ENCODE results near the gene SRRM3.
"Not testable (repeated sequence)": the region's sequence is repeated elsewhere in the genome, so short reads cannot be mapped to it uniquely, and the experiment has no call there.

The SRRM3 gene

DNA sequence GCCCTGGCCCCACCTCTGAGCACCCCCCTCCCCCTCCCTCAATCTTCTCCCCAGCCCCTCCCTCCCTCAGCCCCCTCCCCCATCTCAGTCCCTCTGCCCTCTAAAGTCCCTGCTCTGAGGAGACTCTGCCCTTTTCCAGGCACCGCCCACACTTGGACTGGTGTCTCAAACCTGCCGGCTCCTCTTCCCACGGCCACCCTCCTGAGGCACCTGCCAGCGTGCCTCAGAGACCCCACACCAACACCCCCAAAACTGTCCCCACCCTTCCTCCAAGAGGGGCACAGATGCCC lies 66.1 kb downstream of the SRRM3 start:
- DNase-seq: no peak

DNA sequence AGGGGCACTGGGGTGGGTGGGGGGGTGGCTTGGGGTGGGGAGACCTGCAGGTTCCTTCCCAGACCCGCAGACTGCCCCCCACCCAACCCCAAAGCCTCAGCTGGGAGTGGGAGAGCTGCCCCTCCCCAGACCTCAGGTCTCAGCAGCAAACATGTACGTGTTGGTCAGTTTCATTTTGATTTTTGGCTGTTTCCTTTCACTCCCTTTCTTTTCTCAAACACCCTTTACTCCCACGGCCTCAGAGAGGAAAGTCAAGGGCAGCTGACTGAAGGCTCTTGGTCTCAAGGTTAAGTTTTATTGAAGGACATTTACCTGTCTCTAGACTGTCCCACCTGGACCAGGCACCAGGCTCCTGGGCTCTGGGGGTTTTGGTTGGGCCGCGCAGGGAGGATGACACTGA lies 66.7 kb downstream of the SRRM3 start:
- DNase-seq: no peak

DNA sequence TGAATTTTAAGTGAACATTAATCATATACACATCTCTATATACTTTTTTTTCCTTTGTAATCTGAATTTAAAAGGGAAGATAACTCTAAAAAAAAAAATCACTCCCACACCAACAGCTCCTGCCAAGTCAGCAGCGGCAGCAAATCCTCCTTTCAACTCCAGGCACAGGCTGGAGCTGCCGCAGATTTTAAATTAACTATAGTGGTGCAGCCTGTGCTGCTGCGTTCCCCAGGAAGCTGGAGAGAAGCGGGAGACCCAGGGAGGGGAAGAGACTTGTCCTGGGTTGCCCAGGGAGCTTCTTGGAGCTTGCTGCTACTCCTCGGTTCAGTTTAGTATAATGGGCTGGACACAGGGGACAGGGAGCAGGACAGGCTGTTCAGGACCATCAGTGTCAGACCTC lies 68.2 kb downstream of the SRRM3 start:
- no peak for DNase-seq

GRCh38 chr7:76271384-76271783 lies 69.7 kb downstream of the SRRM3 start:
- DNase-seq: not testable (repeated sequence)

DNA sequence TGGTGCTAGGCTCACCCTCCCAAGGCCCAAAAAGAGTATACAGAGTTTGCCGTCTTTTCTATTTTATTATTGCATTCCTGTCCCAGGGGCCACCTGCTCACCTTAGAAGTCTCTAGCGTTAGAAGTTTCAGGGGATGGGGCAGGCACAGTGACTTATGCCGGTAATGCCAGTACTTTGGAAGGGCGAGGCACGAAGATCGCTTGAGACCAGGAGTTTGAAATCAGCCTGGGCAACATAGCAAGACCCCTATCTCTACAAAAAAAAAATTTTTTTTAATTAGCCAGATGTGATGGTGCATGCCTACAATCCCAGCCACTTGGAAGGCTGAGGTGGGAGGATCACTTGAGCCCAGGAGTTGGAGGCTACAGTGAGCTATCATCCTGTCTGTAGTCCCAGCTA lies 70.4 kb downstream of the SRRM3 start:
- no peak for DNase-seq

DNA sequence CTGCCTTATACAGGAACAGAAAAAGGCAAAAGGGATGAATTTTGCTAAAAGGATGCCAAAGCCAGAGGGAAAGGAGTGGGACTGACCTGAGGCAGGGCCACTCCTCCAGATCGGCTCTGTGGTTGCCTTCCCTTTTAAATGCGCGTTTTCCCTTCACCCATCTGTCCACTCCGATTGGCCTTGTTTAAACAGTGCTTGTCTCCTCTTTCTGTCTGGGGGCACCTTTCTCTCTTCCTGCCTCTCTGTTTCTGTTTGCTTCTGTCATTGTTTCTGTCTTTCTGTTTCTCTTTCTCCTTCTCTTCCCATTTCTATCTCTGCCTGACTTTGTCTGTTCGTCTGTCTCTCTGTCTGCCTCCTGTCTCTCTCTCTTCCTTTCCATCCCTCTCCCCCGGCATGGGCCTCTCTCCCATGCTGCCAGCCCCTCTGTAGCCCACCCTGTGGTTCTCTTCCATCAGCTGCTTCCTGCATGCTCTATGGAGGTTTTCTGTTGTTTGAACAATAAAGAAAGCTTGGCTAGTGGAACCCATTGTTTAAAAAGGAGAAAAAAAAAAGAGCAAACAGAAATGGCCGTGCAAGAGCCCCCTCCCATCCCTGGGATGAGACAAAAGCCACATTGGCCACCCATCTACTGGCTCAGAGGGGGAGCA lies 71.3 kb downstream of the SRRM3 start:
- DNase-seq: peak; percentile 9

- no peak for DNase-seq
Measured at GRCh38 chr7:76273503-76273902, 71.8 kb downstream of the SRRM3 start.

- DNase-seq: no peak
Measured at GRCh38 chr7:76278540-76278939, 76.8 kb downstream of the SRRM3 start.

DNA sequence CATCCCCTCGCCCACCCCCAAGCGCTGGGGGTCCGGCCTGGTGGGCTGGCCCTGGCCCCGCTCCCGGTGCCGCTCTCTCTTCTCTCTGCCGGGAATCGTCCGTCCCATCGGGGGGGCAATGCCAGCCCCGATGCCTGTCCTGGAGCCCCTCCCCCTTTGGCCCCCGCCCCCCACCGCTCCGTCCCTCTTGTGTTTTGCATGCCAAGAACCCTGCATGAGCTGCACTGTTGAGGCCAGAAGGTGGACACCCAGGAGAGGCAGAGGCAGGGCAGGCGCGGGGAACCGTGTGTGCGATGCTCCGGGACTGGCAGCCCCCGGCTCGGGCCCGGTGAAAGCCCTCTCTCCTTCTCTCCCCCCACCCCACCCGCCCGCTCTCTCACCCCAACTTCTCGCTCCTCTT lies 78.7 kb downstream of the SRRM3 start:
- DNase-seq: no peak

DNA sequence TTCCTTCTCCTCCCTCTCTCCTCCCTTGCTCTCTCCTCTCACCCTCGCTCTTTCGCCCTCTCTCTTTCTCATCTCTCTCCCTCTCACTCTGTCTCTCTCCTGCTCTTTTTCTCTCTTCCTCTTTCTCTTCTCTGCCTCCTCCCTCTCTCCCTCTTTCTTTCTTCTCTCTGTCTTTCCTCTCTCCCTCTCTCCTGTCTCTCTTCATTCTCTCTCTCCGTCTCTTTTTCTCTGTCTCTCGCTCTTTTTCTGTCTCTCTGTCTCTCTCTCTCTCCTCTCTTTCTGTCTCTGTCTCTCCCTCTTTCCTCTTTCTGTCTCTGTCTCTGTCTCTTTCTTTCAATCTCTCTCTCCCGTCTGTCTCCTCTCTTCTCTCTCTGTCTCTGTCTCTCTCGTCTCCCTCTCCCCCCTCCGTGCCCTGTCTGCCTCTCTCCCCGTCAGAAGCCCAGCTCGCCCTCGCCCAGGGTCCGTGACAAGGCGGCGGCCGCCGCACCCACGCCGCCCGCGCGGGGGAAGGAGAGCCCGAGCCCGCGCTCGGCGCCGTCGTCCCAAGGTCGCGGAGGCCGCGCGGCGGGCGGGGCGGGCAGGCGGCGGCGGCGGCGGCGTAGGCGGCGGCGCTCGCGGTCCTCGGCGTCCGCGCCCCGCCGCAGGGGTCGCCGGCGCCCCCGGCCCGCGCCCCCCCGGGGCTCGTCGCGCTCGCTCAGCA lies 79.5 kb downstream of the SRRM3 start:
- peak; percentile 12 for DNase-seq

GRCh38 chr7:76281706-76282343 lies 80.1 kb downstream of the SRRM3 start:
- DNase-seq: no peak

- DNase-seq: peak; percentile 29
Measured at GRCh38 chr7:76282344-76283253, 80.9 kb downstream of the SRRM3 start.

DNA sequence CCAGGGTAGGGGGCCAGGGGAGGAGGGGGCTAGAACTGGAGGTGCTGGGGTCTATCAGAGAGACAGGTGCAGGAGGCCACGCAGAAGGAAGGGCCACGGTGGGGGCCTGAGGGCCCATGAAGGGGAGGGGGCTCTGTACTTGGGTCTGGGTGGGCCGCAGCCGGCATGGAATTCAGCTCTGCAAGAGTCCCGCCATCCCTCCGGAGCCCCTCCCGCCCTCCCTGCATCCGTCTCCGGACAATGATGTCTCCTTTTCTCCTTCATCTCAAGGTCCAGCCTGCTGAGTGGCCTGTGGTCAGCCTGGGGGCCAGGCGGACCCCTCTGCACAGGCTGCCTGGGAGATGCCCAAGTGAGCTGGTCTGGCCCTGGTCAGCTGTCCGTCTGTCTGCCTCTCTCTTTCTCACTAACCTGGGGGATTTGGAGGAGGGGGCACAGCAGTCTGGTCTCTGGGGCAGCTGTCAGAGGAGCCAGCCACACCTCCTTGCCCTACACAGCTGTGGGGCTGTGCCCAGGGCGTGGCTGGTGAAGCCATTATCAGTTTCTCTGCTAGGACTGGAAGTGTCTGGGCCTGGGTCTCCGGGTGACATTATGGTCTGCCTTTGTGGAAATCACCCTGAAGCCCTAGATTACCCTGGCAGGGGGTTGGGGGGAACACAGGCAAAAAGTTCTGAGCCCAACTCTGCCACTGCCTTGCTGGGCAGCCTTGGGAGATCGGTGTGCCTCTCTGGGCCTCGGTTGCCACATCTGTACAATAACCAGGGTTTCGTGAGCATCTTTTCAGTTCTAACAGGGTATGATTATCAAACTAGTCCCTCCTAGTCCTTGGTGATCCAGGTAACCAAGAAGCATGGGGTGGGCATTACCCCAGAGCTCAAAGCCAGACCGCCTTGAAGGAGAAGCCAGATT lies 81.8 kb downstream of the SRRM3 start:
- no peak for DNase-seq

DNA sequence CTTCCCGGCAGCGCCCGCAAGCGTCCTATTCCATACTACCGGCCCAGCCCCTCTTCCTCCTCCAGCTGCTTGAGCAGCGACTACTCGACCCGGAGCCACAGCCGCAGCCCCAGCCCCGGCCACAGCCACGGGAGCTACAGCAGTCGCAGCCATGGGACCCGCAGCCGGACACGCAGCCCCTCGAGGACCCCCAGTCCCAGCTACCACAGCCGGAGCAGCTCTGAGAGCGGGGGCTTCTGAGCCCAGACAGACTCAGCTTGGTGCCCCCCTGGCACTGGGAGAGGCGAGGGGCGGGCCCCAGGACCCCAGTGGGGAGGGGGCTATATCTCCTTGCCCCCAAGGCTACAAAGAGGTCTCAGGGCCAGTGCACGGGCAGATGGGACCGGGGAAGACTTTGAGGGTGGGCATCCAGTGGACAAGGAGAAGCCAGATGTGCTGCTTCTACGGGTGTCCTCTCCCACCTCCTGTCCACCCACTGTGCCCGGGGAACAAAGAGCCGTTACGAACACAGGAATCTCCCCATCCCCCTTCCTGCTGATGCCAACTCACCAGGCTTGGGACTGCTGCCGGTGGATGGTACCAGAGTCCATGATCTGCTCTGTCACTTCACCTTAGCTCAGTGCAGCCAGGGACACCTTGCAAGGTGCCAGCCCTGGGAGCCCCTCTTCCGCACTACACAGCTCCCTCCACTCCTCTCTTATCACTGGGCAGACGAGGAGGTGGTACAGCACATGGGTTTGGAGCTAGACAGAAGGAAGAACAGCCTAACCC lies 84.1 kb downstream of the SRRM3 start:
- DNase-seq: no peak

DNA sequence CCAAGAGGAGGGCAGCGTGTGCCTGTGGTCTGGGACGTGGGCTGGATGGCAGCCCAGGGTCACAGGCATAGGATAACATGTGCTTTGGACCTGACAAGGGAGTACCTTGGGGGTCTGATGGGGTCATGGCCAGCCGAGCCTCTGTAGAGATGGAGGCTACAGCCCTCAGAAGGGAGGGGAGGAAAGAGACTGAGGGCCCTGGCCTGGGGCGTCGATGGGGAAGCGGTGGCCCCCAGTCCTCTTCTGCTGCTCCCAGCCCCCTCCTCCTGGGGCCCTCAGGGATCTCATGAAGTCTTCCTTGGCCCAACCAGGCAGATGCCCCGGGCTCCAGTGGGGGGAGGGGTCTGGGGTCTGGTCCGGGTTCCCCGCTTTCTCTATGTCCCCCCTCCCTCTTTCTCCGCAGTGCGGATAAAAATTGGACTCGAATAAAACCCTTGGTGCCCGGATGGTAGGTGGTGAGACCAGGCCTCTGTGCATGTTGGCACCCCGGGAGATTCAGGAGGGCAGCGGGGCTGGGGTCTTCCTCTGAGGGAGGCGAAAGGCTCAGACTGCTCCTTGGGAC lies 85.2 kb downstream of the SRRM3 start:
- no peak for DNase-seq

DNA sequence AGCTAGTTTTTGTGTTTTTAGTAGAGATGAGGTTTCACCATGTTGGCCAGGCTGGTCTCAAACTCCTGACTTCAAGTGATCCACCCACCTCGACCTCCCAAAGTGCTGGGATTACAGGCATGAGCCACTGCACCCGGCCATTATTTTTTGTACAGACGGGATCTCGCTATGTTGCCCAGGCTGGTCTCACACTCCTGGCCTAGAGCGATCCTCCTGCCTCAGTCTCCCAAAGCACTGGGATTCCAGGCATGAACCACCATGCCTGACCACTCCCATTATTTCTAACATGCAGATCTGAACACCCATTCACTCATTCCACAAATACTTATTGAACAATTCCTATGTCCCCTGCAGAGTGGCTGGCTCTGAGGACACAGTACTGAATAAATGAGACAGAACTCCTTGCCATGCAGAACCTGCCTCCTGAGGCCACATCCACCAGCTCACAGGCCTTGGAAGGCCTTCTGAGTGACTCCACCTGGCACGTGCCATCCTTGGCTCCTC lies 89.2 kb downstream of the SRRM3 start:
- not testable (repeated sequence) for DNase-seq

- peak; percentile 96 for DNase-seq
Measured at GRCh38 chr7:76291351-76292212, 89.9 kb downstream of the SRRM3 start.

GRCh38 chr7:76292213-76292573 lies 90.5 kb downstream of the SRRM3 start:
- DNase-seq: peak; percentile 30

- DNase-seq: not testable (repeated sequence)
Measured at GRCh38 chr7:76292911-76293310, 91.2 kb downstream of the SRRM3 start.

- no peak for DNase-seq
Measured at GRCh38 chr7:76293407-76293901, 91.8 kb downstream of the SRRM3 start.

Data from suppressor macrophage treated with lipopolysaccharide for 4 hours (primary cell).